Fibroblast of lung (primary cell): ENCODE measurements around the gene FAM3D. TPM values are rescaled to one million over a fixed set of nuclear protein-coding genes. Genes with fewer than 3 reads are reported as not detected.

Experiments used
- DNase-seq, 2 donors: peaks; one replicate each; pipeline versions ENCODE4 v3.0.0 to v3.0.0-alpha.2; 2010; ENCODE audit warnings: low read depth in 2 of 2
- H2AFZ ChIP-seq: 2 replicates; pipeline ENCODE4 v1.5.1; 2012; ENCODE audit warnings: low read length, control low read depth, inconsistent platforms
- H3K27ac ChIP-seq: 2 replicates; pipeline ENCODE4 v1.5.1; 2011; ENCODE audit warnings: low read length, control low read depth; ENCODE audit not compliant: insufficient read depth
- H3K27me3 ChIP-seq: 2 replicates; pipeline ENCODE4 v1.5.1; 2011; ENCODE audit warnings: mild to moderate bottlenecking, low read length; ENCODE audit not compliant: control insufficient read depth, insufficient read depth
- H3K36me3 ChIP-seq: 2 replicates; pipeline ENCODE4 v1.5.1; 2011; ENCODE audit warnings: low read length; ENCODE audit not compliant: control insufficient read depth, insufficient read depth
- H3K4me1 ChIP-seq: 2 replicates; pipeline ENCODE4 v1.5.1; 2011; ENCODE audit warnings: low read length; ENCODE audit not compliant: control insufficient read depth, insufficient read depth; ENCODE audit errors: extremely low read depth
- H3K4me2 ChIP-seq: 2 replicates; pipeline ENCODE4 v1.5.1; 2011; ENCODE audit warnings: low read length, control low read depth; ENCODE audit not compliant: insufficient read depth; ENCODE audit errors: extremely low read depth
- H3K4me3 ChIP-seq, 4 experiments: fragments of 200-600 bp in 1 of 4; sonication (generic) in 1 of 4; replicated peaks in 1 of 4; 2 replicates each; pipeline ENCODE4 v1.5.1; 2011 to 2016; ENCODE audit warnings: low read length in 4 of 4, low read depth in 3 of 4, mild to moderate bottlenecking in 3 of 4, control low read depth in 2 of 4, inconsistent platforms in 1 of 4, mixed read lengths in 1 of 4; ENCODE audit not compliant: insufficient read depth in 1 of 4; ENCODE audit errors: control extremely low read depth in 1 of 4
- H3K79me2 ChIP-seq: 2 replicates; pipeline ENCODE4 v1.5.1; 2012; ENCODE audit warnings: mild to moderate bottlenecking, low read length, inconsistent platforms; ENCODE audit not compliant: control insufficient read depth, insufficient read depth
- H3K9ac ChIP-seq: 2 replicates; pipeline ENCODE4 v1.5.1; 2011; ENCODE audit warnings: mild to moderate bottlenecking, low read length, control low read depth; ENCODE audit not compliant: insufficient read depth
- H3K9me3 ChIP-seq: 2 replicates; pipeline ENCODE4 v1.5.1; 2012; ENCODE audit warnings: low read depth, low read length; ENCODE audit not compliant: control insufficient read depth, insufficient read depth
- H4K20me1 ChIP-seq: 2 replicates; pipeline ENCODE4 v1.5.1; 2011; ENCODE audit warnings: low read length; ENCODE audit not compliant: control insufficient read depth, insufficient read depth; ENCODE audit errors: extremely low read depth
- CTCF ChIP-seq, 2 donors: IDR thresholded peaks in 1 of 2; conservative IDR thresholded peaks in 1 of 2; 1 replicate in 1 of 2; 2 replicates in 1 of 2; pipeline ENCODE4 v1.5.1; 2011 to 2012; ENCODE audit warnings: low read length in 2 of 2, control low read depth in 1 of 2, inconsistent platforms in 1 of 2, low read depth in 1 of 2, mild to moderate bottlenecking in 1 of 2
- EZH2 ChIP-seq: IDR thresholded peaks from 2 replicates; pipeline ENCODE4 v1.5.1; 2012; ENCODE audit warnings: low read length, control low read depth, mild to moderate bottlenecking; ENCODE audit errors: missing control alignments
- polyA plus RNA-seq, 2 donors: library from polyadenylated mRNA; depleted of rRNA in 1 of 2; stranded (reverse) in 1 of 2; unstranded in 1 of 2; fragments of >200 nt; gene quantifications; 2 replicates each; pipeline ENCODE4 v1.2.1, GENCODE V29; 2011 to 2012; ENCODE audit warnings: missing spikeins in 1 of 2
- total RNA-seq: library from RNA; depleted of rRNA; stranded (reverse); fragments of >200 nt; gene quantifications from 2 replicates; pipeline ENCODE4 v1.2.1, GENCODE V29; 2014

The FAM3D gene
- total and polyA plus RNA-seq, 2 donors (not counting 1 experiment from before 2014, with no cell fraction given) = not detected

- Histone ChIP-seq H3K9ac (no peak overlapping the region), H3K4me2 (no peak overlapping the region), H4K20me1 (no peaks in the 10 kb centered on the region), H2AFZ (no peak overlapping the region), H3K27me3 (no peaks in the 10 kb centered on the region), H3K36me3 (no peaks in the 10 kb centered on the region), H3K27ac (no peak overlapping the region), H3K9me3 (no peaks in the 10 kb centered on the region), H3K79me2 (no peaks in the 10 kb centered on the region), H3K4me1 (peaks cover 3% of the 10 kb centered on the region), H3K4me3 (no peak overlapping the region)
- TF ChIP-seq CTCF (conservative IDR thresholded peaks at IDR 0.05 in 1 of 2, IDR thresholded peaks at IDR 0.05 in 1 of 2; ENCODE audit: low read depth in 1 of 2, low read length in 2 of 2) (no peak), EZH2 (no peak)
- no peak for DNase-seq
Observed at GRCh38 chr3:58622436-58622835, 44.1 kb downstream of the FAM3D start.

- Histone ChIP-seq H4K20me1 (no peaks in the 10 kb centered on the region), H2AFZ (no peak overlapping the region)
- no peak for TF ChIP-seq EZH2
- no peak for TF ChIP-seq CTCF (conservative IDR thresholded peaks at IDR 0.05 in 1 of 2, IDR thresholded peaks at IDR 0.05 in 1 of 2; ENCODE audit: low read depth in 1 of 2, low read length in 2 of 2)
Observed at GRCh38 chr3:58621086-58621830, 45.3 kb downstream of the FAM3D start.

GRCh38 chr3:58620421-58620820, 46.2 kb downstream of the FAM3D start:
- Histone ChIP-seq H4K20me1 (no peaks in the 10 kb centered on the region), H3K4me3 (no peak overlapping the region), H3K36me3 (no peaks in the 10 kb centered on the region), H3K27ac (no peak overlapping the region), H3K9ac (no peak overlapping the region), H3K4me1 (no peaks in the 10 kb centered on the region), H3K27me3 (no peaks in the 10 kb centered on the region), H3K9me3 (no peaks in the 10 kb centered on the region), H3K79me2 (no peaks in the 10 kb centered on the region), H2AFZ (no peak overlapping the region), H3K4me2 (no peak overlapping the region)
- DNase-seq = no peak
- TF ChIP-seq CTCF (conservative IDR thresholded peaks at IDR 0.05 in 1 of 2, IDR thresholded peaks at IDR 0.05 in 1 of 2; ENCODE audit: low read depth in 1 of 2, low read length in 2 of 2) = no peak

More at GRCh38 chr3:58621086-58621830, 45.3 kb downstream of the FAM3D start:
- Histone ChIP-seq H3K9me3 (no peaks in the 10 kb centered on the region), H3K27me3 (no peaks in the 10 kb centered on the region), H3K79me2 (no peaks in the 10 kb centered on the region), H3K4me3 (no peak overlapping the region), H3K9ac (no peak overlapping the region), H3K4me1 (no peaks in the 10 kb centered on the region), H3K27ac (no peak overlapping the region), H3K4me2 (no peak overlapping the region), H3K36me3 (no peaks in the 10 kb centered on the region)
- DNase-seq = peak in 1 of 2 donors; percentile 31
